Activated CD4-positive, alpha-beta memory T cell treated with anti-CD3 and anti-CD28 coated beads for 36 hours (primary cell): ENCODE data around the gene TGM3. TPM values are rescaled to one million over a fixed set of nuclear protein-coding genes. Genes with fewer than 3 reads are reported as not detected.
"Not testable (repeated sequence)": the region's sequence is repeated elsewhere in the genome, so short reads cannot be mapped to it uniquely, and the experiment has no call there.

Experiments
- CTCF ChIA-PET: fragments of 350-600 bp; sonication (Branson Sonifier 250); formaldehyde crosslinking; loops from one replicate; lab custom pipeline; 2021; ENCODE audit warnings: antibody characterized with exemption, inconsistent platforms; lab: Charles Lee
- POLR2A ChIA-PET: fragments of 350-600 bp; sonication (Branson Sonifier 250); formaldehyde crosslinking; loops from one replicate; lab custom pipeline; 2021; ENCODE audit warnings: antibody characterized with exemption; lab: Charles Lee
- DNase-seq: peaks from one replicate; pipeline ENCODE4 v3.0.0-alpha.2; 2020
- H3K27ac Mint-ChIP-seq: one replicate; pipeline ENCODE4 v1.8.0; 2021; ENCODE audit warnings: mixed read lengths
- H3K27me3 Mint-ChIP-seq: one replicate; pipeline ENCODE4 v1.8.0; 2021; ENCODE audit warnings: mixed read lengths
- H3K36me3 Mint-ChIP-seq: one replicate; pipeline ENCODE4 v1.8.0; 2021; ENCODE audit warnings: mixed read lengths
- H3K4me1 Mint-ChIP-seq: one replicate; pipeline ENCODE4 v1.8.0; 2021; ENCODE audit warnings: low read depth, mixed read lengths
- H3K4me3 Mint-ChIP-seq: one replicate; pipeline ENCODE4 v1.8.0; 2021; ENCODE audit warnings: mild to moderate bottlenecking, mixed read lengths
- H3K9me3 Mint-ChIP-seq: one replicate; pipeline ENCODE4 v1.8.0; 2021; ENCODE audit warnings: mixed read lengths
- intact Hi-C: fragments of 100-400 bp; cut with micrococcal nuclease; formaldehyde crosslinking; loops from one replicate; pipeline ENCODE4 v1.15.1; 2023
- total RNA-seq, 2 experiments: library from RNA; stranded (reverse); gene quantifications; one replicate each; pipeline ENCODE4 v1.2.3, GENCODE V29; 2021

The TGM3 gene
- total RNA-seq, 2 experiments from 2014 or later, result not detected

- Mint-ChIP-seq H3K4me3 (no peak overlapping the region), H3K27me3 (peaks cover 16% of the 10 kb centered on the region), H3K27ac (no peak overlapping the region), H3K36me3 (no peaks in the 10 kb centered on the region), H3K4me1 (no peaks in the 10 kb centered on the region), H3K9me3 (no peaks in the 10 kb centered on the region)
- ChIA-PET CTCF (no interaction called here), POLR2A (no interaction called here)
- no peak for DNase-seq
- intact Hi-C loops, result no loop called here
Measured at GRCh38 chr20:2264118-2264517, 31.7 kb upstream of the TGM3 start.

GRCh38 chr20:2264621-2265374 is 31.0 kb upstream of the TGM3 start:
- H3K27me3 Mint-ChIP-seq, result peaks cover 17% of the 10 kb centered on the region
- CTCF ChIA-PET, DNase-seq, H3K9me3 Mint-ChIP-seq, H3K4me1 Mint-ChIP-seq, H3K36me3 Mint-ChIP-seq, POLR2A ChIA-PET, H3K4me3 Mint-ChIP-seq, intact Hi-C loops, H3K27ac Mint-ChIP-seq: not testable (repeated sequence)

- Mint-ChIP-seq H3K4me1 (no peaks in the 10 kb centered on the region), H3K9me3 (no peaks in the 10 kb centered on the region), H3K27ac (no peak overlapping the region), H3K4me3 (no peak overlapping the region), H3K36me3 (no peaks in the 10 kb centered on the region), H3K27me3 (peaks cover 8% of the 10 kb centered on the region)
- POLR2A ChIA-PET, result no interaction called here
- DNase-seq, result no peak
- intact Hi-C loops, result no loop called here
- CTCF ChIA-PET, result no interaction called here
Measured at GRCh38 chr20:2273634-2274302, 22.0 kb upstream of the TGM3 start.

- DNase-seq, result no peak
- Mint-ChIP-seq H3K9me3 (no peaks in the 10 kb centered on the region), H3K4me3 (no peak overlapping the region), H3K27ac (no peak overlapping the region), H3K27me3 (peaks cover 6% of the 10 kb centered on the region), H3K4me1 (no peaks in the 10 kb centered on the region), H3K36me3 (no peaks in the 10 kb centered on the region)
- CTCF ChIA-PET, result interaction anchor here (0.6 kb wide), 1 partner anchor 77 kb away, joined by 3 read pairs; no protein-coding TSS in a partner anchor
- intact Hi-C loops, result no loop called here
- POLR2A ChIA-PET, result no interaction called here
Measured at GRCh38 chr20:2276015-2276414, 19.8 kb upstream of the TGM3 start.

- no peaks in the 10 kb centered on the region for H3K9me3 Mint-ChIP-seq
- intact Hi-C loops, result no loop called here
- H3K36me3 Mint-ChIP-seq, result no peaks in the 10 kb centered on the region
- no peak for DNase-seq
- H3K27me3 Mint-ChIP-seq, result peaks cover 6% of the 10 kb centered on the region
- H3K27ac Mint-ChIP-seq, result no peak overlapping the region
- H3K4me1 Mint-ChIP-seq, result no peaks in the 10 kb centered on the region
- POLR2A ChIA-PET, result no interaction called here
- CTCF ChIA-PET, result interaction anchor here (0.7 kb wide), 1 partner anchor 100 kb away, joined by 3 read pairs; no protein-coding TSS in a partner anchor
- no peak overlapping the region for H3K4me3 Mint-ChIP-seq
Measured at GRCh38 chr20:2279253-2279779, 16.5 kb upstream of the TGM3 start.

- Mint-ChIP-seq H3K36me3 (no peaks in the 10 kb centered on the region), H3K9me3 (no peaks in the 10 kb centered on the region), H3K4me3 (no peak overlapping the region), H3K27ac (no peak overlapping the region), H3K4me1 (no peaks in the 10 kb centered on the region), H3K27me3 (peaks cover 6% of the 10 kb centered on the region)
- DNase-seq, result no peak
- intact Hi-C loops, result no loop called here
- CTCF ChIA-PET, result interaction anchor here (0.7 kb wide), 1 partner anchor 101 kb away, joined by 3 read pairs; no protein-coding TSS in a partner anchor
- POLR2A ChIA-PET, result no interaction called here
Measured at GRCh38 chr20:2280082-2280481, 15.7 kb upstream of the TGM3 start.

- no peaks in the 10 kb centered on the region for H3K36me3 Mint-ChIP-seq
- intact Hi-C loops, result no loop called here
- POLR2A ChIA-PET, result no interaction called here
- no peak overlapping the region for H3K4me3 Mint-ChIP-seq
- no peaks in the 10 kb centered on the region for H3K4me1 Mint-ChIP-seq
- peaks cover 5% of the 10 kb centered on the region for H3K27me3 Mint-ChIP-seq
- no peak overlapping the region for H3K27ac Mint-ChIP-seq
- H3K9me3 Mint-ChIP-seq, result no peaks in the 10 kb centered on the region
- CTCF ChIA-PET, result no interaction called here
- no peak for DNase-seq
Measured at GRCh38 chr20:2281563-2281962, 14.2 kb upstream of the TGM3 start.

- no peak overlapping the region for H3K27ac Mint-ChIP-seq
- peaks cover 3% of the 10 kb centered on the region for H3K27me3 Mint-ChIP-seq
- intact Hi-C loops, result no loop called here
- H3K4me3 Mint-ChIP-seq, result no peak overlapping the region
- DNase-seq, result no peak
- H3K36me3 Mint-ChIP-seq, result no peaks in the 10 kb centered on the region
- no peaks in the 10 kb centered on the region for H3K4me1 Mint-ChIP-seq
- no peaks in the 10 kb centered on the region for H3K9me3 Mint-ChIP-seq
- CTCF ChIA-PET, result no interaction called here
- POLR2A ChIA-PET, result no interaction called here
Measured at GRCh38 chr20:2282181-2282580, 13.6 kb upstream of the TGM3 start.

GRCh38 chr20:2283706-2284423 is 11.9 kb upstream of the TGM3 start:
- H3K36me3 Mint-ChIP-seq, result no peaks in the 10 kb centered on the region
- ChIA-PET POLR2A (no interaction called here), CTCF (interaction anchor here (0.6 kb wide), 2 partner anchors 77 to 1083 kb away, joined by 3 read pairs; no protein-coding TSS in a partner anchor)
- H3K4me1 Mint-ChIP-seq, result no peaks in the 10 kb centered on the region
- no peak overlapping the region for H3K4me3 Mint-ChIP-seq
- intact Hi-C loops, result no loop called here
- DNase-seq, result no peak
- H3K27me3 Mint-ChIP-seq, result peaks cover 2% of the 10 kb centered on the region
- no peaks in the 10 kb centered on the region for H3K9me3 Mint-ChIP-seq
- no peak overlapping the region for H3K27ac Mint-ChIP-seq

GRCh38 chr20:2285193-2285592 is 10.6 kb upstream of the TGM3 start:
- POLR2A ChIA-PET, result no interaction called here
- H3K27me3 Mint-ChIP-seq, result no peaks in the 10 kb centered on the region
- H3K27ac Mint-ChIP-seq, result no peak overlapping the region
- CTCF ChIA-PET, result no interaction called here
- no peaks in the 10 kb centered on the region for H3K9me3 Mint-ChIP-seq
- no peak for DNase-seq
- intact Hi-C loops, result no loop called here
- no peaks in the 10 kb centered on the region for H3K4me1 Mint-ChIP-seq
- H3K4me3 Mint-ChIP-seq, result no peak overlapping the region
- H3K36me3 Mint-ChIP-seq, result no peaks in the 10 kb centered on the region

- no peaks in the 10 kb centered on the region for H3K4me1 Mint-ChIP-seq
- H3K4me3 Mint-ChIP-seq, result no peak overlapping the region
- no peaks in the 10 kb centered on the region for H3K27me3 Mint-ChIP-seq
- CTCF ChIA-PET, result no interaction called here
- intact Hi-C loops, result no loop called here
- no peaks in the 10 kb centered on the region for H3K36me3 Mint-ChIP-seq
- H3K9me3 Mint-ChIP-seq, result no peaks in the 10 kb centered on the region
- no peak for DNase-seq
- POLR2A ChIA-PET, result no interaction called here
- no peak overlapping the region for H3K27ac Mint-ChIP-seq
Measured at GRCh38 chr20:2285613-2286012, 10.2 kb upstream of the TGM3 start.

- no peaks in the 10 kb centered on the region for H3K4me1 Mint-ChIP-seq
- no peak for DNase-seq
- H3K36me3 Mint-ChIP-seq, result no peaks in the 10 kb centered on the region
- H3K9me3 Mint-ChIP-seq, result no peaks in the 10 kb centered on the region
- no peak overlapping the region for H3K4me3 Mint-ChIP-seq
- intact Hi-C loops, result no loop called here
- no peak overlapping the region for H3K27ac Mint-ChIP-seq
- ChIA-PET CTCF (no interaction called here), POLR2A (no interaction called here)
- no peaks in the 10 kb centered on the region for H3K27me3 Mint-ChIP-seq
Measured at GRCh38 chr20:2287504-2287903, 8.3 kb upstream of the TGM3 start.
